ENCODE data around the gene RBSN.

The RBSN gene

DNA sequence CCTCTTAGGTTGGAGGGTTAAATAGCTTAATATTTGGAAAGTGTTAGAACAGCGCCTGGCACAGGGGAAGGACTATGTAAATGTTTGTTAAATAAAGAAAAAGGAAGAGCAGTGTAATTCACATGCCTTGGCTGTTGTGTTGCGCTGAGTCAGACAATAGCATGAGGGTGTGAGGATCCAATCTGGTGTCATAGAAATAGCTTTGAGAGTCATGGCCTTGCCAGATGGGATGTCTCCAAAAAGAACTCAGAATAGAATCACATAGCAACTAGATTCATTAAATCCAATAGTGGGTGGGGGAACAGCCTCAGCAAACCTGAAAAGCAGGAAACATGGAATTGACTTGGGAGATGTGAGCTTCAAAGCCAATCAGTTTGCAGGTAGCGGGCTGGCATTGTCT, 3.9 kb upstream of the RBSN start:
- no peak for DNase-seq (ENCODE audit: low read depth)
- no peak overlapping the region for H3K4me3 ChIP-seq (ENCODE audit: low read depth, low read length)

GRCh38 chr3:15102256-15102655, 3.3 kb upstream of the RBSN start:
- no peak overlapping the region for H3K4me3 ChIP-seq (ENCODE audit: low read depth, low read length)
- DNase-seq (ENCODE audit: low read depth) = no peak

DNA sequence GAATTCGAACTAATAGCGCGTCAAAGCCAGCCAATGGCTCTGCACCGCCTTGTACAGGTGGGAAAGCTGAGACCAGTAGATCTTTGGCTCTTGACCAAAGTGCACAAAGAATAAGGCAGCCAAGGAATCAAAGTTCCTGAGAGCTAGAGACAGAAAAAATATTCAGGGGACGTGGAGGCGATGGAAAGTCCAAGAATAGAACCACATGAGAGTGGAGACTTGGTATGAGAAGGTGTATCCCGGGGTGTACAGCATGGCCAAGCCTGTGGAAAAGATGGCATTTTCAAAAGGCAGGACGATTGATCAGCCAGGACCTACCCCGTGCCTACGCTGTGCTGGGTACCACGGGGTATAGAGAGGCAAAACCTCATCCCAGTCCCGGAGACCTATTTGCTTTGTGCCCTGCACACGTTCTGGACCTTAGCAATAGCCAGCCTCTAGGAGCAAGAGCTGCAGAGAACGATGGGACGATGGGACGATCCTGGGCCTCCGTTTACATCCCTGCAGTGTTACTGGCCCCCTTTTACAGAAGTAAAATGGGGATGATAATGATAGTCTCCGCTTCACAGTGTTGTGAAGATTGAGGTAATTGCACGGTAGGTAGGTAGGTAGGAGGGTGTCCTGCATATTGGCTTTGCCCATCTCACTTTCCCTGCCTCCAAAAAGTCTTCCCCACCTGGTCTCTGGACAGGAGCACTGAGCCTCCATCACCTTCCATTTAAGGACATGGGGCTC, 583 bp upstream of the RBSN start:
- H3K4me3 ChIP-seq (ENCODE audit: low read depth, low read length) = peak overlapping the region; percentile 91
- no peak for DNase-seq (ENCODE audit: low read depth)

DNA sequence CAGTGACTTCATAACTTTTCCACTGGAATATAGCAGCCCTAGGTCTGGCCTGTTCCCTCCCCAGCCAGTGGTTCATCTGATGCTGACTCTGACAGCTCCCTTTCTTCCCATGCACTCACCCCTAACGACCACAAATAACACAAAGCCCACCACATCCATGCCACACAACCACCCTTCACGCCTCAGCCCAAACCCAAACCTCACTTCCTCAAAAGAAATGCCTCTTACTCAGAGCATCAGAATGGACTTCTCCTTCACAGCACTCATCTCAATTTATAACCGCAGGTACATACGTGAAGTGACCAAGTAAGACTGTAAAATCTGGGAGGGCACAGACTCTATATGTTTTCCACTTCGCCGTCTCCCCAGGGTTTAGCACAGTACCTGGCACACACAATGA, 1.1 kb downstream of the RBSN start:
- DNase-seq (ENCODE audit: low read depth) = no peak
- H3K4me3 ChIP-seq (ENCODE audit: low read depth, low read length) = peak overlapping the region; percentile 91

- no peak for DNase-seq (ENCODE audit: low read depth)
These were observed 2.9 kb downstream of the RBSN start for GRCh38 chr3:15096046-15096445.

DNA sequence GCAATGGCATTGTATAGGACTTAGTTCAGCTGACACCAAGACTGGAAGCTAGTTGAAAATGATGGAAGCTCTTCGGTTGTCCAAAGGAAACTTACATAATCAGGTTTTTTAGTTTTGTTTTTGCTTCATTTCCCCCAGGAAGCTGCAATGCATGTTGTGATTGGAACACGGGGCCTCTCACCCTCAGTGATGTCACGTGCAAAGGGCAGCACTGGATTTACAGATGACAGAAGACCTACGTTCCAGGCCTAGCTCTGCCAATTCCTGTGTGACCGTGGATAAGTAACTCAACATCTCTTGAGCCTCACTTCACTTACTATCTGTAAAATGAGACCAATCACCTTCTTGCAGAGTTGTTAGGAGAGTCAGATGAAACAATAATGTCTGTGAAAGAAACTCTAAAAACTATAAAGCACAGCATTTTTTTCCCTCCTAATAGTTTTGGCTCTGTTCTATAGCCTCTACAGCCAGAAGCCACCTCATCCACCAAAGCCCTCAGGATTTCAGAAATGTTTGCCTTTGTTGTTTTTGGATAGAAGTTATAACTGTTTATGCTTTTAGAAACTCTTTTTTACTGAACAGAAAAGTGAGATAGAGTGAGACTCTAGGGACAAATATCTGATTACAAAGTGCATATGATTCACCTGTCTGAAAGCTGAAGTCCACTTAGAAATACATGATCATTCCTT, 4.6 kb downstream of the RBSN start:
- DNase-seq (ENCODE audit: low read depth) = no peak
- no peak overlapping the region for H3K4me3 ChIP-seq (ENCODE audit: low read depth, low read length)

More at GRCh38 chr3:15096046-15096445, 2.9 kb downstream of the RBSN start:
- no peak overlapping the region for H3K4me3 ChIP-seq (ENCODE audit: low read depth, low read length)

DNA sequence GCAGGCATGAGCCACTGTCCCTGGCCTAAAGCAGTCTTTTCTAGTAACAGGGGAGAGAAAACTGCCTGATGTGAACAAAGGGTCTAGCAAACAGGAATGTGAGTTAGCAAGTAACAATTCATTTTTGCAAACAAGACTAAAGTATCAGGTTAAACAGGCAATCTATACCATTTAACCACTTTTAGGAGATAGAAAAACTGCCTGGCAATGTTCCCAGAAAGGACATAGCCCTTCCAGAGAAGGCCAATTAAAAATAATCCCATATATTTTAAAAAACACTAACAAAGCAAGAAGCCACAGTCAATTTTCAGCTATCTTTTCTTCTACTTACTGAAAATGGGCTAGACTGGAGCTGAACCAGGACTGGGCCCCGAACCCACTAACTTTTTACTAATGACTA, 6.3 kb downstream of the RBSN start:
- no peak overlapping the region for H3K4me3 ChIP-seq (ENCODE audit: low read depth, low read length)

DNA sequence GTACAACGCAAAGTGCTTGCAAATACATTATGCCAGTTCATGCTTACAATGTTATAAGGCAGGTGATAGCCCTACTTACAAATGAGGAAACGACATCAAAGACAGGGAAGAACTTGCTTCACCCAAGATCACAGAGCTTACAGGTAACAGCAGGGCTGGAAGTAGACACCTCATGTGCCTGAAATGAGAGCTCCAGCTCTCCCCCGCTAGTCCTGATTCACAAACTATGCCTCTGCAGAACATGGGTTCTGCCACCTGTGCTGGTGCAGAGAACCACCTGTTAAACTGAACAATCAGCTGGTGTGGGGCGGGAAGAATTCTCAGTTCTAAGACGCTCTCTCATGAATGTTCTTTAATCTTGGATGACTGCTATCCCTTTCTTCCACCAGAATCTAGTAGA, 7.4 kb downstream of the RBSN start:
- H3K4me3 ChIP-seq (ENCODE audit: low read depth, low read length) = no peak overlapping the region
- no peak for DNase-seq (ENCODE audit: low read depth)

More for the DNA sequence above, 6.3 kb downstream of the RBSN start:
- no peak for DNase-seq (ENCODE audit: low read depth)

DNA sequence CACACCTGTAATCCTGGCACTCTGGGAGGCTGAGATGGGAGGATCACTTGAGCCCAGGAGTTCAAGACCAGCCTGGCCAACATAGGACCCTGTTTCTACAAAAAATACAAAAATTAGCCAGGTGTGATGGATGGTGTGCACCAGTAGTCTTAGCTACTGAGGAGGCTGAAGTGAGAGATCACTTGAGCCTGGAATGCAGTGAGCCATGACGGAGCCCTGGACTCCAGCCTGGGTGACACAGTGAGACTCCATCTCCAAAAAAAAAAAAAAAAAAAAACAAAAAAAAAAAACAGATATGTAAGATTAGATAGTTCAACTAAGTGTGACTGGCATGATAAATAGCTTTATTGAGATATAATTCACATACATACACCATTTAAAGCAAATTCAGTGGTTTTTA, 9.7 kb downstream of the RBSN start:
- H3K4me3 ChIP-seq (ENCODE audit: low read depth, low read length) = no peak overlapping the region
- DNase-seq (ENCODE audit: low read depth) = no peak

- no peak for DNase-seq (ENCODE audit: low read depth)
- H3K4me3 ChIP-seq (ENCODE audit: low read depth, low read length) = no peak overlapping the region
These were observed 12.2 kb downstream of the RBSN start for GRCh38 chr3:15086699-15087098.

- H3K4me3 ChIP-seq (ENCODE audit: low read depth, low read length) = no peak overlapping the region
- DNase-seq (ENCODE audit: low read depth) = no peak
These were observed 12.7 kb downstream of the RBSN start for GRCh38 chr3:15086263-15086662.

DNA sequence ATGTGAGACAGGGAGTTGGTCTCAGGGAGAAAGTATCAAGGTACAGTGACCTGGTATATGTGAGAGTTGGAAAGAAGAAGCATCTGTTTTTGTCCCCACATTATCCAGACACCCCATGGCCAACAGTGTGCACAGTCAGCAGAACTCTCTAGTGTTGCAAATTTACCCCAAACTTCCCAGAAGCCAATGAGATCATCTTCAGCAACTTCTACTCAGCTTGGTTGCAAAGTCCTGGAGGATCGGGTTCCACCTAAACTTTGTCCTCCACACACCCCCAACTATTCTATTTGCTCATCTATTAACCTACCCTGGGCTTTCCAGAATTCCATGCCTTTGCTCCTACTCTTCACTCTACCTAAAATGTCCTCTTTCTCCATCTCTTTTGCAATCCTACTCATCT, 15.7 kb downstream of the RBSN start:
- no peak for DNase-seq (ENCODE audit: low read depth)

DNA sequence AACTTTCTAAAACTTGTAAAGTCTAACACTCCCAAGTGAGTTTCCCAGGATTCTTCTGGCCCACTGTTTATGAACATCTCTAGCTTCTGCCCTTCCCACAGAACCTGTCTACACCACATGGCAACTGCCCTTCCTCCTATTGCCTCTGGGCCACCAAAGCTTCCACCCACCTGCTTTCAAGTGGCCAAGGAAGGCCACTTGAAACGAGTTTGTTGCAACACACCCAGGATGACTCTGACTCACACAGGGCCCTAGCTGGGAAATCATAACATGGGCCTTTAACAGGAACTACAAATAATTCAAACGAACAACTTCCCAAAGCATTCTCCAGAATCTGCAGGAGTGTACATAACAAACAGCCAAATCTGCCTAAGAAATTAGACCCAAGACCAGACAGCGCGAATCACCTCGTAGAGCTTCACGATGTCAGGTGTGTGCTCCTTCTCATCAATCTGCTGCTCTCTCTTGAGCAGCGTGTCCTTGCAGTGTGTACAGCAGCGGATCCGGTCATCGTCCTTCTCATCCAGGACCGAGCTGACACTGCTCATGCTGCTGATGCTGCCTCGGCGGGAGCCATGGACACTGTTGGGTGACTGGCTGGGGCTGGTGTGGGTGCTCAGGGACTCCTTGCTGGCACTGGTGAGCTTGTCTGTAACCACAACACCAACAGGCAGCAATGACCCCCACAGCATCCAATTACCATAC, 16.8 kb downstream of the RBSN start:
- no peak for DNase-seq (ENCODE audit: low read depth)
- H3K4me3 ChIP-seq (ENCODE audit: low read depth, low read length) = no peak overlapping the region

More for the DNA sequence above, 15.7 kb downstream of the RBSN start:
- H3K4me3 ChIP-seq (ENCODE audit: low read depth, low read length) = no peak overlapping the region

DNA sequence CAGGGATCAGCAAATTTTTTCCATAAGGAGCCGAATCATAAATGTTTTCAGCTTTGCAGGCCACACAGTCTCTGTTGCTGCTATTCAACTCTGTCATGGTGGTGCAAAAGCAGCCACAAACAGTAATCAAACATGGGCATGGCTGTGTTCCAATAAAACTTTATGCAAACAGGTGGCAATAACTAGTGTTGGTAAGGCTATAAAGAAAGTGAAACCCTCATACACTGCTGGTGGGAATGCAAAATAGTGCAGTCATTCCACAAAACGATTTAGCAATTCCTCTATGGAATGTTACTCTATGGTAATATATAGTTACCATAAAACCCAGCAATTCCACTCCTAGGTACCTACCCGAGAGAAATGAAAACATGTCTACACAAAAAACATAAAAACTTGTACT, 19.9 kb downstream of the RBSN start:
- no peak overlapping the region for H3K4me3 ChIP-seq (ENCODE audit: low read depth, low read length)
- DNase-seq (ENCODE audit: low read depth) = no peak

DNA sequence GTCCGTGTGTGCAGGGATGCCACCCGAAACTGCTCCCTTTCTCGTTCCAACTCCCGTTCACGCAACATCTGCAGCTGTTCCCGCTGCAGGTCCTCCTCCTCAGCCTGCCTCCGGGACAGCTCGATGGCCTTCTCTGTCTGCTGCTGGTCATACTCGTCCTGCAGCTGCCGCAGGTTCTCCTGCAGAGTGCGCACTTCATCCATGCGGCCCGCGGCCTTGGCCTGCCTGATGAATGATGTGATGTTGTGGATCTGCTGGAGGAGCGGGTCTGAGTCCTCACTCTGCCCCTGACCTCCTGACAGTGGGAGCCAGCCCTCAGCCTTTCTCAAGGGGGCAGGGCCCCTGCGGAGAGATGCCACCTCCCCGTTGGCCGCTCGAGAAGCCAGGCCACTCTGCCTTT, 24.4 kb downstream of the RBSN start:
- DNase-seq (ENCODE audit: low read depth) = no peak
- no peak overlapping the region for H3K4me3 ChIP-seq (ENCODE audit: low read depth, low read length)

DNA sequence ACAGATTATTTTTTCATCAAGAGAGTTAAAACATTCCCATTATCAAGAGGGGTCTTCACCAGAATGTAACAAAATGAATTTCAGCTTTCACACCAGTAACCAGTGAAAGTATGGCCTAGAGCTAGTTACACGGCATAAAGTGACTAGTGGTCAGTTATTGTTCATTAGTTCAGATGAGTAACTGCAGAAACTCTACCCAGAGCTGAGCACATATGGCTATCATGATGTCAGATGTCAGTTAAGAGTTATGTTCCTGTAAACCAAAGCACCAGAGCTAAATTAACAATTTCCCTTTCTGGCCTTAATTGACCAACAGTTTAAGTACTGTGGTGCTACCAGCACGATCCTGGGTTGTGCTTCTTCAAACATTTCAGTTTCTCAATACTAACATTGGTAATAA, 27.2 kb downstream of the RBSN start:
- DNase-seq (ENCODE audit: low read depth) = no peak
- no peak overlapping the region for H3K4me3 ChIP-seq (ENCODE audit: low read depth, low read length)

DNA sequence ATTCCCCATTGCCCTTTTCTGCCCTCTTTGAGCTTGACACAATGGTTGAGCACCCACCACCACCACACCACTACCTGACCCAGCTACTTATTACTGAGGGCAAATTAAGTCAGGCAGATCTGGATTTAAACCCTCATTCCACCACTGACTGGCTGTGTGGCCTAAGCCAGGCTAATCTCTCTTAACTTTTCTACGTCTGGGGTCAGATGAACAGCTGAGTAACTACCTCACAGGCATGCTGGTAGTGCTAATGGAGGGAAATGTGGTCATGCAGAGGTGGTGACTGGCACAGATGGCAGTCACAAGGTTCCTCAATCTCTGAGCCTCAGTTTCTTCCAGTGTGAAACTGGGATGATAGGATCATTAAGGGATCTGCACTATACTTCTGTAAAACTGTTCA, 29.5 kb downstream of the RBSN start:
- no peak overlapping the region for H3K4me3 ChIP-seq (ENCODE audit: low read depth, low read length)
- DNase-seq (ENCODE audit: low read depth) = no peak

DNA sequence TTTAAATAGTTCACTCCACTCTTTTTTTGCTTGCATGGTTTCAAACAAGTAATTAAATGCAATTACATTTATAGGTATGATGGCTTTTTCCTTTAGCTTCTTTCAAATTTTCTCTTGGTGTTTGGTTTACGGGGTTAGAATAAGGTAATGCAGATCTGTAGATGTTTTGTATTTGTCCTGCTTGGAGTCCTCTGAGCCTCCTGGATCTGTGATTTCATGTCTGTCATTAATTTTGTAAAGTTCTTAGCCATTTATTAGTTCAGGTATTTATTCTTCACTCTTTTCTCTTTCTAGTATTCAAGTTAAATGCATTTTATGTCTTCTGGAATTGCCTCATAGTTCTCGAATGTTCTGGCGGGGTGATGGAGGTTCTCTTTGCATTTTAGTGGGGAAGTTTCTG, 32.5 kb downstream of the RBSN start:
- DNase-seq (ENCODE audit: low read depth) = no peak

GRCh38 chr3:15065550-15066007, 33.4 kb downstream of the RBSN start:
- peak overlapping the region; percentile 94 for H3K4me3 ChIP-seq (ENCODE audit: low read depth, low read length)
- DNase-seq (ENCODE audit: low read depth) = no peak

More for the DNA sequence above, 32.5 kb downstream of the RBSN start:
- H3K4me3 ChIP-seq (ENCODE audit: low read depth, low read length) = no peak overlapping the region

DNA sequence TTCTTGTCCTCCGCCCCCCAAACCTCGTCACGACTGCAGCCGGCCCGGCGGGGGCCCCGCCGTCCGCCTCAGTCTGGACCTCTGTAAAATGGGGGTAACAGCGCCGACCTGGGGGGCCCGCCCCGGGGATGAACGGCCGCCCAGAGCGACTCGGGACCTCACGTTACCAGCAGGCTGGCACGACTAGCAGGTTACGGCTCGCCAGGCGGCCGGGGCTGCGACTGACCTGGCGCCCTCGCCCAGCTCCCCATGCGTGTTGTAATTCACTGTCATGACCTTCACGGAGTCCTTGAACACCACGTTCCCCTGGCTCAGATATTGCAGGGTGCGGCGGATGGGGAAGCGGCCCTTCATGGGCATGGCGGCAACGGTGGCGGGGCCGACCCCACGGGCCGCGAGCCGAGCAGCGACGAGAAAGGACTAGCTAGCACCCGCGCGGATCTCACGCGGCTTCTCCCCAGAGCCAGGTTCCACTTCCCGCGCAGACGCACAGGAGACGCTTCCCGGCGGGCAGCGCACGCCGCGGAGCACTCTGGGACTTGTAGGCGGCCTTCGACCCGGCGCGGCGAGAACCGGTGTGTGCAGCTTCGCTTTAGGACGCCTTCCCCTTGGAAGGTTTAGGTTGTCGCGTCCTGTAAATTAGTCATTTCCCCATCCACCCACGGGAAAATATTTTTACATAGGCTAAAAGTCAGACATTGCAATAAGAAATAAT, 34.0 kb downstream of the RBSN start, which contains the start of gene MRPS25:
MRPS25 (minus strand) TSS at position 481 of the 715 bp plus-strand sequence; CDS start at position 360, 121 bp downstream.
- peak; percentile 75 for DNase-seq (ENCODE audit: low read depth)
- peak within 1 kb of the TSS; percentile 94 for H3K4me3 ChIP-seq (ENCODE audit: low read depth, low read length)
